Fibroblast of lung (primary cell): ENCODE data around the gene RIC8B. TPM values are rescaled to one million over a fixed set of nuclear protein-coding genes. Genes with fewer than 3 reads are reported as not detected.

ENCODE experiments used
- DNase-seq, 2 donors: peaks; one replicate each; pipeline versions ENCODE4 v3.0.0 to v3.0.0-alpha.2; 2010; ENCODE audit warnings: low read depth in 2 of 2
- H2AFZ ChIP-seq: 2 replicates; pipeline ENCODE4 v1.5.1; 2012; ENCODE audit warnings: low read length, control low read depth, inconsistent platforms
- H3K27ac ChIP-seq: 2 replicates; pipeline ENCODE4 v1.5.1; 2011; ENCODE audit warnings: low read length, control low read depth; ENCODE audit not compliant: insufficient read depth
- H3K27me3 ChIP-seq: 2 replicates; pipeline ENCODE4 v1.5.1; 2011; ENCODE audit warnings: mild to moderate bottlenecking, low read length; ENCODE audit not compliant: control insufficient read depth, insufficient read depth
- H3K36me3 ChIP-seq: 2 replicates; pipeline ENCODE4 v1.5.1; 2011; ENCODE audit warnings: low read length; ENCODE audit not compliant: control insufficient read depth, insufficient read depth
- H3K4me1 ChIP-seq: 2 replicates; pipeline ENCODE4 v1.5.1; 2011; ENCODE audit warnings: low read length; ENCODE audit not compliant: control insufficient read depth, insufficient read depth; ENCODE audit errors: extremely low read depth
- H3K4me2 ChIP-seq: 2 replicates; pipeline ENCODE4 v1.5.1; 2011; ENCODE audit warnings: low read length, control low read depth; ENCODE audit not compliant: insufficient read depth; ENCODE audit errors: extremely low read depth
- H3K4me3 ChIP-seq, 4 experiments: fragments of 200-600 bp in 1 of 4; sonication (generic) in 1 of 4; replicated peaks in 1 of 4; 2 replicates each; pipeline ENCODE4 v1.5.1; 2011 to 2016; ENCODE audit warnings: low read length in 4 of 4, low read depth in 3 of 4, mild to moderate bottlenecking in 3 of 4, control low read depth in 2 of 4, inconsistent platforms in 1 of 4, mixed read lengths in 1 of 4; ENCODE audit not compliant: insufficient read depth in 1 of 4; ENCODE audit errors: control extremely low read depth in 1 of 4
- H3K79me2 ChIP-seq: 2 replicates; pipeline ENCODE4 v1.5.1; 2012; ENCODE audit warnings: mild to moderate bottlenecking, low read length, inconsistent platforms; ENCODE audit not compliant: control insufficient read depth, insufficient read depth
- H3K9ac ChIP-seq: 2 replicates; pipeline ENCODE4 v1.5.1; 2011; ENCODE audit warnings: mild to moderate bottlenecking, low read length, control low read depth; ENCODE audit not compliant: insufficient read depth
- H3K9me3 ChIP-seq: 2 replicates; pipeline ENCODE4 v1.5.1; 2012; ENCODE audit warnings: low read depth, low read length; ENCODE audit not compliant: control insufficient read depth, insufficient read depth
- H4K20me1 ChIP-seq: 2 replicates; pipeline ENCODE4 v1.5.1; 2011; ENCODE audit warnings: low read length; ENCODE audit not compliant: control insufficient read depth, insufficient read depth; ENCODE audit errors: extremely low read depth
- EZH2 ChIP-seq: IDR thresholded peaks from 2 replicates; pipeline ENCODE4 v1.5.1; 2012; ENCODE audit warnings: low read length, control low read depth, mild to moderate bottlenecking; ENCODE audit errors: missing control alignments
- polyA plus RNA-seq, 2 donors: library from polyadenylated mRNA; depleted of rRNA in 1 of 2; stranded (reverse) in 1 of 2; unstranded in 1 of 2; fragments of >200 nt; gene quantifications; 2 replicates each; pipeline ENCODE4 v1.2.1, GENCODE V29; 2011 to 2012; ENCODE audit warnings: missing spikeins in 1 of 2
- total RNA-seq: library from RNA; depleted of rRNA; stranded (reverse); fragments of >200 nt; gene quantifications from 2 replicates; pipeline ENCODE4 v1.2.1, GENCODE V29; 2014
- TF ChIP-seq, protein P1 (sequence below), 2 donors: IDR thresholded peaks in 1 of 2; conservative IDR thresholded peaks in 1 of 2; 1 replicate in 1 of 2; 2 replicates in 1 of 2; pipeline ENCODE4 v1.5.1; 2011 to 2012; ENCODE audit warnings: low read length in 2 of 2, control low read depth in 1 of 2, inconsistent platforms in 1 of 2, low read depth in 1 of 2, mild to moderate bottlenecking in 1 of 2

RIC8B gene
- total and polyA plus RNA-seq, 2 donors (not counting 1 experiment from before 2014, with no cell fraction given) = 9.2 to 11.6 TPM

GRCh38 chr12:106790020-106790419 lies 15.5 kb downstream of the RIC8B start:
- Histone ChIP-seq H3K36me3 (no peaks in the 10 kb centered on the region), H3K9me3 (no peaks in the 10 kb centered on the region), H3K27ac (no peak overlapping the region), H3K9ac (no peak overlapping the region), H2AFZ (no peak overlapping the region), H4K20me1 (no peaks in the 10 kb centered on the region), H3K27me3 (no peaks in the 10 kb centered on the region), H3K4me3 (no peak overlapping the region), H3K4me1 (no peaks in the 10 kb centered on the region), H3K79me2 (no peaks in the 10 kb centered on the region), H3K4me2 (no peak overlapping the region)
- no peak for TF ChIP-seq EZH2
- TF ChIP-seq, protein P1, sequence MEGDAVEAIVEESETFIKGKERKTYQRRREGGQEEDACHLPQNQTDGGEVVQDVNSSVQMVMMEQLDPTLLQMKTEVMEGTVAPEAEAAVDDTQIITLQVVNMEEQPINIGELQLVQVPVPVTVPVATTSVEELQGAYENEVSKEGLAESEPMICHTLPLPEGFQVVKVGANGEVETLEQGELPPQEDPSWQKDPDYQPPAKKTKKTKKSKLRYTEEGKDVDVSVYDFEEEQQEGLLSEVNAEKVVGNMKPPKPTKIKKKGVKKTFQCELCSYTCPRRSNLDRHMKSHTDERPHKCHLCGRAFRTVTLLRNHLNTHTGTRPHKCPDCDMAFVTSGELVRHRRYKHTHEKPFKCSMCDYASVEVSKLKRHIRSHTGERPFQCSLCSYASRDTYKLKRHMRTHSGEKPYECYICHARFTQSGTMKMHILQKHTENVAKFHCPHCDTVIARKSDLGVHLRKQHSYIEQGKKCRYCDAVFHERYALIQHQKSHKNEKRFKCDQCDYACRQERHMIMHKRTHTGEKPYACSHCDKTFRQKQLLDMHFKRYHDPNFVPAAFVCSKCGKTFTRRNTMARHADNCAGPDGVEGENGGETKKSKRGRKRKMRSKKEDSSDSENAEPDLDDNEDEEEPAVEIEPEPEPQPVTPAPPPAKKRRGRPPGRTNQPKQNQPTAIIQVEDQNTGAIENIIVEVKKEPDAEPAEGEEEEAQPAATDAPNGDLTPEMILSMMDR (conservative IDR thresholded peaks at IDR 0.05 in 1 of 2, IDR thresholded peaks at IDR 0.05 in 1 of 2; ENCODE audit: low read depth in 1 of 2, low read length in 2 of 2) = peak in 1 of 2 donors; percentile 14
- no peak for DNase-seq

GRCh38 chr12:106791531-106791930 lies 17.0 kb downstream of the RIC8B start:
- Histone ChIP-seq H4K20me1 (no peaks in the 10 kb centered on the region), H3K36me3 (no peaks in the 10 kb centered on the region), H3K9me3 (no peaks in the 10 kb centered on the region), H3K79me2 (no peaks in the 10 kb centered on the region), H3K4me1 (no peaks in the 10 kb centered on the region), H3K4me3 (no peak overlapping the region), H3K27me3 (no peaks in the 10 kb centered on the region), H3K4me2 (no peak overlapping the region), H2AFZ (no peak overlapping the region), H3K9ac (no peak overlapping the region), H3K27ac (no peak overlapping the region)
- no peak for DNase-seq
- TF ChIP-seq EZH2 = no peak
- TF ChIP-seq, protein P1 (conservative IDR thresholded peaks at IDR 0.05 in 1 of 2, IDR thresholded peaks at IDR 0.05 in 1 of 2; ENCODE audit: low read depth in 1 of 2, low read length in 2 of 2) = no peak

GRCh38 chr12:106794369-106794768 lies 19.9 kb downstream of the RIC8B start:
- H3K4me1 ChIP-seq = no peaks in the 10 kb centered on the region
- TF ChIP-seq, protein P1 (conservative IDR thresholded peaks at IDR 0.05 in 1 of 2, IDR thresholded peaks at IDR 0.05 in 1 of 2; ENCODE audit: low read depth in 1 of 2, low read length in 2 of 2) = no peak
- no peak for TF ChIP-seq EZH2
- DNase-seq = peak in 1 of 2 donors; percentile 24
- no peak overlapping the region for H3K4me3 ChIP-seq
- no peak overlapping the region for H3K9ac ChIP-seq
- H3K4me2 ChIP-seq = no peak overlapping the region
- no peak overlapping the region for H2AFZ ChIP-seq
- H3K27me3 ChIP-seq = no peaks in the 10 kb centered on the region
- H3K27ac ChIP-seq = no peak overlapping the region
- no peaks in the 10 kb centered on the region for H3K36me3 ChIP-seq
- no peaks in the 10 kb centered on the region for H4K20me1 ChIP-seq
- no peaks in the 10 kb centered on the region for H3K9me3 ChIP-seq
- no peaks in the 10 kb centered on the region for H3K79me2 ChIP-seq
